Measurements from ENCODE around the gene PRSS53.

PRSS53 gene

GRCh38 chr16:31073970-31074813 is 14.6 kb downstream of the PRSS53 start, which contains the start of the genes ZNF646 and ZNF668:
TSS of gene ZNF646 (plus strand) at chr16:31074422. CDS start at chr16:31076325, 1,903 bp downstream.
TSS of gene ZNF668 (minus strand) at chr16:31074240. CDS start at chr16:31064459, 9,781 bp downstream.
- Histone ChIP-seq H3K4me3 (ENCODE audit: insufficient read length, low read depth) (peak within 1 kb of the TSS; percentile 95), H3K4me1 (ENCODE audit: insufficient read depth, insufficient read length) (no peaks in the 10 kb centered on the region), H3K27me3 (ENCODE audit: insufficient read depth, insufficient read length) (no peaks in the 10 kb centered on the region), H3K36me3 (ENCODE audit: insufficient read depth, insufficient read length, low read length) (peaks cover 36% of the 10 kb centered on the region), H3K9me3 (ENCODE audit: insufficient read depth, low read length) (no peaks in the 10 kb centered on the region), H3K9ac (ENCODE audit: insufficient read length, low read depth) (peak within 1 kb of the TSS; percentile 95)
- TF ChIP-seq ZNF274 (IDR thresholded peaks at IDR 0.05; ENCODE audit: low read depth, low read length) (no peak), SUZ12 (IDR thresholded peaks at IDR 0.05; ENCODE audit: extremely low read depth, insufficient read depth, insufficient read length) (no peak), YY1 (IDR thresholded peaks at IDR 0.05; ENCODE audit: insufficient read depth, insufficient read length) (no peak)
- DNase-seq (ENCODE audit: low read depth, low spot score): peak; percentile 99

GRCh38 chr16:31073142-31073969 is 15.4 kb downstream of the PRSS53 start:
- Histone ChIP-seq H3K4me3 (ENCODE audit: insufficient read length, low read depth) (peak overlapping the region; percentile 95), H3K27me3 (ENCODE audit: insufficient read depth, insufficient read length) (no peaks in the 10 kb centered on the region), H3K4me1 (ENCODE audit: insufficient read depth, insufficient read length) (no peaks in the 10 kb centered on the region), H3K9me3 (ENCODE audit: insufficient read depth, low read length) (no peaks in the 10 kb centered on the region), H3K9ac (ENCODE audit: insufficient read length, low read depth) (peak overlapping the region; percentile 95), H3K36me3 (ENCODE audit: insufficient read depth, insufficient read length, low read length) (peaks cover 28% of the 10 kb centered on the region)
- peak; percentile 81 for DNase-seq (ENCODE audit: low read depth, low spot score)
- TF ChIP-seq ZNF274 (IDR thresholded peaks at IDR 0.05; ENCODE audit: low read depth, low read length): no peak
- no peak for TF ChIP-seq YY1 (IDR thresholded peaks at IDR 0.05; ENCODE audit: insufficient read depth, insufficient read length)
- TF ChIP-seq SUZ12 (IDR thresholded peaks at IDR 0.05; ENCODE audit: extremely low read depth, insufficient read depth, insufficient read length): no peak

- no peak for DNase-seq (ENCODE audit: low read depth, low spot score)
- no peaks in the 10 kb centered on the region for H3K9me3 ChIP-seq (ENCODE audit: insufficient read depth, low read length)
Measured at GRCh38 chr16:31072540-31073141, 16.1 kb downstream of the PRSS53 start.

GRCh38 chr16:31071861-31072260 is 16.9 kb downstream of the PRSS53 start:
- no peaks in the 10 kb centered on the region for H3K4me1 ChIP-seq (ENCODE audit: insufficient read depth, insufficient read length)
- peak overlapping the region; percentile 95 for H3K4me3 ChIP-seq (ENCODE audit: insufficient read length, low read depth)
- H3K9me3 ChIP-seq (ENCODE audit: insufficient read depth, low read length): no peaks in the 10 kb centered on the region
- no peak for TF ChIP-seq SUZ12 (IDR thresholded peaks at IDR 0.05; ENCODE audit: extremely low read depth, insufficient read depth, insufficient read length)
- no peak for TF ChIP-seq YY1 (IDR thresholded peaks at IDR 0.05; ENCODE audit: insufficient read depth, insufficient read length)
- no peak for TF ChIP-seq ZNF274 (IDR thresholded peaks at IDR 0.05; ENCODE audit: low read depth, low read length)
- peaks cover 19% of the 10 kb centered on the region for H3K36me3 ChIP-seq (ENCODE audit: insufficient read depth, insufficient read length, low read length)
- H3K9ac ChIP-seq (ENCODE audit: insufficient read length, low read depth): peak overlapping the region; percentile 95
- no peaks in the 10 kb centered on the region for H3K27me3 ChIP-seq (ENCODE audit: insufficient read depth, insufficient read length)
- DNase-seq (ENCODE audit: low read depth, low spot score): no peak

More at GRCh38 chr16:31072540-31073141, 16.1 kb downstream of the PRSS53 start:
- no peaks in the 10 kb centered on the region for H3K27me3 ChIP-seq (ENCODE audit: insufficient read depth, insufficient read length)
- H3K4me1 ChIP-seq (ENCODE audit: insufficient read depth, insufficient read length): no peaks in the 10 kb centered on the region
- peak overlapping the region; percentile 95 for H3K4me3 ChIP-seq (ENCODE audit: insufficient read length, low read depth)
- H3K9ac ChIP-seq (ENCODE audit: insufficient read length, low read depth): peak overlapping the region; percentile 95
- peaks cover 24% of the 10 kb centered on the region for H3K36me3 ChIP-seq (ENCODE audit: insufficient read depth, insufficient read length, low read length)
- TF ChIP-seq SUZ12 (IDR thresholded peaks at IDR 0.05; ENCODE audit: extremely low read depth, insufficient read depth, insufficient read length) (no peak), ZNF274 (IDR thresholded peaks at IDR 0.05; ENCODE audit: low read depth, low read length) (no peak), YY1 (IDR thresholded peaks at IDR 0.05; ENCODE audit: insufficient read depth, insufficient read length) (no peak)

GRCh38 chr16:31067342-31067741 is 21.4 kb downstream of the PRSS53 start:
- Histone ChIP-seq H3K9ac (ENCODE audit: insufficient read length, low read depth) (no peak overlapping the region), H3K9me3 (ENCODE audit: insufficient read depth, low read length) (no peaks in the 10 kb centered on the region), H3K27me3 (ENCODE audit: insufficient read depth, insufficient read length) (no peaks in the 10 kb centered on the region), H3K36me3 (ENCODE audit: insufficient read depth, insufficient read length, low read length) (peaks cover 26% of the 10 kb centered on the region), H3K4me3 (ENCODE audit: insufficient read length, low read depth) (no peak overlapping the region), H3K4me1 (ENCODE audit: insufficient read depth, insufficient read length) (no peaks in the 10 kb centered on the region)
- no peak for DNase-seq (ENCODE audit: low read depth, low spot score)
- TF ChIP-seq SUZ12 (IDR thresholded peaks at IDR 0.05; ENCODE audit: extremely low read depth, insufficient read depth, insufficient read length) (no peak), YY1 (IDR thresholded peaks at IDR 0.05; ENCODE audit: insufficient read depth, insufficient read length) (no peak), ZNF274 (IDR thresholded peaks at IDR 0.05; ENCODE audit: low read depth, low read length) (no peak)

- H3K27me3 ChIP-seq (ENCODE audit: insufficient read depth, insufficient read length): no peaks in the 10 kb centered on the region
- H3K9ac ChIP-seq (ENCODE audit: insufficient read length, low read depth): no peak overlapping the region
- no peaks in the 10 kb centered on the region for H3K4me1 ChIP-seq (ENCODE audit: insufficient read depth, insufficient read length)
- DNase-seq (ENCODE audit: low read depth, low spot score): no peak
- TF ChIP-seq YY1 (IDR thresholded peaks at IDR 0.05; ENCODE audit: insufficient read depth, insufficient read length): no peak
- TF ChIP-seq SUZ12 (IDR thresholded peaks at IDR 0.05; ENCODE audit: extremely low read depth, insufficient read depth, insufficient read length): no peak
- no peak for TF ChIP-seq ZNF274 (IDR thresholded peaks at IDR 0.05; ENCODE audit: low read depth, low read length)
- no peak overlapping the region for H3K4me3 ChIP-seq (ENCODE audit: insufficient read length, low read depth)
- no peaks in the 10 kb centered on the region for H3K9me3 ChIP-seq (ENCODE audit: insufficient read depth, low read length)
- H3K36me3 ChIP-seq (ENCODE audit: insufficient read depth, insufficient read length, low read length): peaks cover 49% of the 10 kb centered on the region
Measured at GRCh38 chr16:31064882-31065461, 23.8 kb downstream of the PRSS53 start.
